ENCODE results near the gene SLC41A2. TPM values are rescaled to one million over a fixed set of nuclear protein-coding genes. Genes with fewer than 3 reads are reported as not detected.
"Not testable (repeated sequence)": the region's sequence is repeated elsewhere in the genome, so short reads cannot be mapped to it uniquely, and the experiment has no call there.

The SLC41A2 gene
- polyA plus RNA-seq, 3 donors: 0.08 to 0.27 TPM; not detected in 1

DNA sequence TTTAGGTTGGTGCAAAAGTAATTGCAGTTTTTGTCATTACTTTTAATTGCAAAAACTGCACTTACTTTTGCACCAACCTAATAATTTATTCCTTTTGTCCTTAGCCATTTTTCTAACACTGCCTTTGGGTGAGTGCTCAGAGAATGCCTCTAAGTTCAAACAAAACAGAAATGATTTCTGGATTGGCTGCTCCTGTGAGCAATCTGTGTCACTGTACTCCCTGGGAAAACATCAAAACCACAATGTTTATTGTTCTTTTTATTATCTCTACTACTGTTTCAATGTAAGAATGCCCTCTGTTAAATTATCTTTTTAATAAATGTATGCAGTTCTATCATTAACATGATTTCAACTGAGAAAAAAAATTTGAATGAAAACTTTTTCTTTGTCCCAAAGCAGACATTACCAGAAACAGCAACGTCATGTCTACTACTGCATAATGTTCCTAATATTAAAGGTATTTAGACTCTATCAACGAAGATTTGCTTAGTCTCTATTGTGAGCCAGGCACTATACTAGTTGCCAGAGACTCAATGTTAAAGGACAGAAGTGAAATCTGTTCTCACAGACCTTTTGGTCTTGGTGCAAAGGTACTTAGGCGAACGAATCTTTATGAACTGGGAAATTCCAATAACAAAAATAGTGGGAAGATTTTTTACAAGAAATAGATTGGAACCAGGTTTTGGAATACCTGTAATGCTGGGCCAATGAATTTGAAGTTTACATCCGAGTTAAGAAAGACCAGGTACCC, 6.2 kb downstream of the SLC41A2 start:
- DNase-seq: no peak
- Histone ChIP-seq H3K9ac (ENCODE audit: insufficient read depth, low read length, poor library complexity, severe bottlenecking) (no peak overlapping the region), H3K4me1 (ENCODE audit: control insufficient read depth in 1 of 2, insufficient read depth in 2 of 2, low read length in 2 of 2) (peaks cover 0 to under 1% of the 10 kb centered on the region in 2 donors), H3K36me3 (replicated peaks in 1 of 2; ENCODE audit: control insufficient read depth in 1 of 2, insufficient read depth in 2 of 2, low read length in 2 of 2) (no peaks in the 10 kb centered on the region), H3K4me2 (replicated peaks; ENCODE audit: extremely low read depth, low read length, poor library complexity, severe bottlenecking) (no peak overlapping the region), H3K79me2 (ENCODE audit: insufficient read depth, low read length) (no peaks in the 10 kb centered on the region), H3K4me3 (replicated peaks in 1 of 3; ENCODE audit: low read depth in 2 of 3, low read length in 3 of 3) (no peak overlapping the region), H2AFZ (ENCODE audit: insufficient read depth, low read depth, low read length, poor library complexity, severe bottlenecking) (no peak overlapping the region), H3K27me3 (ENCODE audit: control insufficient read depth in 2 of 2, insufficient read depth in 2 of 2, low read length in 2 of 2) (peaks cover 11 to 26% of the 10 kb centered on the region in 2 donors), H3K27ac (ENCODE audit: low read depth in 1 of 2, low read length in 2 of 2) (no peak overlapping the region), H3K9me3 (replicated peaks in 1 of 2; ENCODE audit: control insufficient read depth in 1 of 2, insufficient read depth in 1 of 2, low read length in 2 of 2) (no peaks in the 10 kb centered on the region), H4K20me1 (ENCODE audit: insufficient read depth, low read length) (no peaks in the 10 kb centered on the region)
- Mint-ChIP-seq H3K9me3 (peaks cover 0 to 4% (median 0%) of the 10 kb centered on the region in 7 donors), H3K27me3 (ENCODE audit: low read depth in 3 of 3) (peaks cover 11 to 21% (median 21%) of the 10 kb centered on the region in 3 donors), H3K4me3 (no peak overlapping the region), H3K4me1 (peaks cover 1% of the 10 kb centered on the region), H3K27ac (no peak overlapping the region), H3K36me3 (no peaks in the 10 kb centered on the region)
- intact Hi-C loops (cut with micrococcal nuclease): loop anchor here in 1 of 2 donors (10.0 kb wide), 1 partner anchor 307 kb away; no protein-coding TSS in a partner anchor
- WGBS (ENCODE audit: insufficient coverage): 100% methylated on average over 2 of the region's 5 CpGs
- TF ChIP-seq, protein P1, sequence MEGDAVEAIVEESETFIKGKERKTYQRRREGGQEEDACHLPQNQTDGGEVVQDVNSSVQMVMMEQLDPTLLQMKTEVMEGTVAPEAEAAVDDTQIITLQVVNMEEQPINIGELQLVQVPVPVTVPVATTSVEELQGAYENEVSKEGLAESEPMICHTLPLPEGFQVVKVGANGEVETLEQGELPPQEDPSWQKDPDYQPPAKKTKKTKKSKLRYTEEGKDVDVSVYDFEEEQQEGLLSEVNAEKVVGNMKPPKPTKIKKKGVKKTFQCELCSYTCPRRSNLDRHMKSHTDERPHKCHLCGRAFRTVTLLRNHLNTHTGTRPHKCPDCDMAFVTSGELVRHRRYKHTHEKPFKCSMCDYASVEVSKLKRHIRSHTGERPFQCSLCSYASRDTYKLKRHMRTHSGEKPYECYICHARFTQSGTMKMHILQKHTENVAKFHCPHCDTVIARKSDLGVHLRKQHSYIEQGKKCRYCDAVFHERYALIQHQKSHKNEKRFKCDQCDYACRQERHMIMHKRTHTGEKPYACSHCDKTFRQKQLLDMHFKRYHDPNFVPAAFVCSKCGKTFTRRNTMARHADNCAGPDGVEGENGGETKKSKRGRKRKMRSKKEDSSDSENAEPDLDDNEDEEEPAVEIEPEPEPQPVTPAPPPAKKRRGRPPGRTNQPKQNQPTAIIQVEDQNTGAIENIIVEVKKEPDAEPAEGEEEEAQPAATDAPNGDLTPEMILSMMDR (IDR thresholded peaks at IDR 0.05): no peak

DNA sequence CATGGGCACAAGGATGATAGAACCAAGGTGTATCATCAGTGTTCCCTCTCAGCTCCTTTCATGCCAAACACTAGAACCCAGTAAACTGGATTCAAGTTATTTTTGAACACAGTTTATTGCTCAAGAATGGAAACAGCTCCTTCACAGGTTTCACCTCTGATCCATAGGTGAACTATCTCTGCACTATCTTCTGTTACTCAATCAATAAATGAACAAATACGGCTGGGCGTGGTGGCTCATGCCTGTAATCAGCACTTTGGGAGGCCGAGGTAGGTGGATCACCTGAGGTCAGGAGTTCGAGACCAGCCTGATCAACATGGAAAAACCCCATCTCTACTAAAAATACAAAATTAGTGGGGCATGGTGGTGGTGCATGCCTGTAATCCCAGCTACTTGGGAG, 9.4 kb downstream of the SLC41A2 start:
- H3K9me3 ChIP-seq (replicated peaks in 1 of 2; ENCODE audit: control insufficient read depth in 1 of 2, insufficient read depth in 1 of 2, low read length in 2 of 2); H3K36me3 Mint-ChIP-seq; H3K27me3 Mint-ChIP-seq (ENCODE audit: low read depth in 3 of 3); H3K27me3 ChIP-seq (ENCODE audit: control insufficient read depth in 2 of 2, insufficient read depth in 2 of 2, low read length in 2 of 2); intact Hi-C loops (cut with micrococcal nuclease); H3K27ac ChIP-seq (ENCODE audit: low read depth in 1 of 2, low read length in 2 of 2); H3K27ac Mint-ChIP-seq; DNase-seq; H3K4me3 ChIP-seq (replicated peaks in 1 of 3; ENCODE audit: low read depth in 2 of 3, low read length in 3 of 3); H3K4me2 ChIP-seq (replicated peaks; ENCODE audit: extremely low read depth, low read length, poor library complexity, severe bottlenecking); H4K20me1 ChIP-seq (ENCODE audit: insufficient read depth, low read length); H3K4me1 Mint-ChIP-seq; H2AFZ ChIP-seq (ENCODE audit: insufficient read depth, low read depth, low read length, poor library complexity, severe bottlenecking); H3K79me2 ChIP-seq (ENCODE audit: insufficient read depth, low read length); H3K9me3 Mint-ChIP-seq; H3K4me1 ChIP-seq (ENCODE audit: control insufficient read depth in 1 of 2, insufficient read depth in 2 of 2, low read length in 2 of 2); H3K4me3 Mint-ChIP-seq; H3K9ac ChIP-seq (ENCODE audit: insufficient read depth, low read length, poor library complexity, severe bottlenecking); H3K36me3 ChIP-seq (replicated peaks in 1 of 2; ENCODE audit: control insufficient read depth in 1 of 2, insufficient read depth in 2 of 2, low read length in 2 of 2): not testable (repeated sequence)
- no CpG with 5 or more reads among the region's 4 CpGs for WGBS (ENCODE audit: insufficient coverage)
